Measurements from ENCODE around the gene TTC9B.

GRCh38 chr19:40243181-40243580 lies 25.0 kb upstream of the TTC9B start:
- TF ChIP-seq CTCF (IDR thresholded peaks at IDR 0.05) (no peak), POLR2A (IDR thresholded peaks at IDR 0.05) (no peak), POLR2AphosphoS5 (IDR thresholded peaks at IDR 0.05) (no peak)
